Activated CD4-positive, alpha-beta memory T cell treated with anti-CD3 and anti-CD28 coated beads, Interleukin-2, amount 10 ng/mL, durations not matched to agents 7 days and 5 days (primary cell): ENCODE data around the gene OLFM1. TPM values are rescaled to one million over a fixed set of nuclear protein-coding genes. Genes with fewer than 3 reads are reported as not detected.

Experiments used
- CTCF ChIA-PET: fragments of 350-600 bp; sonication (Branson Sonifier 250); formaldehyde crosslinking; loops from one replicate; lab custom pipeline; 2021; ENCODE audit warnings: antibody characterized with exemption, inconsistent platforms; lab: Charles Lee
- POLR2A ChIA-PET: fragments of 350-600 bp; sonication (Branson Sonifier 250); formaldehyde crosslinking; loops from one replicate; lab custom pipeline; 2021; ENCODE audit warnings: antibody characterized with exemption; lab: Charles Lee
- DNase-seq: peaks from one replicate; pipeline ENCODE4 v3.0.0-alpha.2; 2020
- H3K27ac Mint-ChIP-seq: one replicate; pipeline ENCODE4 v1.8.0; 2021; ENCODE audit warnings: mild to moderate bottlenecking, mixed read lengths
- H3K27me3 Mint-ChIP-seq: one replicate; pipeline ENCODE4 v1.8.0; 2021; ENCODE audit warnings: mixed read lengths
- H3K36me3 Mint-ChIP-seq: one replicate; pipeline ENCODE4 v1.8.0; 2021; ENCODE audit warnings: low read depth, mixed read lengths
- H3K4me1 Mint-ChIP-seq: one replicate; pipeline ENCODE4 v1.8.0; 2021; ENCODE audit warnings: mixed read lengths
- H3K4me3 Mint-ChIP-seq: one replicate; pipeline ENCODE4 v1.8.0; 2021; ENCODE audit warnings: mild to moderate bottlenecking, mixed read lengths
- H3K9me3 Mint-ChIP-seq: one replicate; pipeline ENCODE4 v1.8.0; 2021; ENCODE audit warnings: mixed read lengths
- total RNA-seq, 2 experiments: library from RNA; stranded (reverse); gene quantifications; one replicate each; pipeline ENCODE4 v1.2.3, GENCODE V29; 2021

The OLFM1 gene
- total RNA-seq, 2 experiments from 2014 or later, result not detected

GRCh38 chr9:135120249-135120648, 32.8 kb downstream of the OLFM1 start:
- Mint-ChIP-seq H3K27me3 (no peaks in the 10 kb centered on the region), H3K27ac (no peak overlapping the region), H3K4me3 (no peak overlapping the region), H3K4me1 (no peaks in the 10 kb centered on the region), H3K9me3 (peaks cover 4% of the 10 kb centered on the region), H3K36me3 (no peaks in the 10 kb centered on the region)
- no peak for DNase-seq
- POLR2A ChIA-PET, result no interaction called here
- CTCF ChIA-PET, result no interaction called here

- DNase-seq, result no peak
- Mint-ChIP-seq H3K27me3 (no peaks in the 10 kb centered on the region), H3K9me3 (peaks cover 4% of the 10 kb centered on the region), H3K36me3 (no peaks in the 10 kb centered on the region), H3K4me1 (no peaks in the 10 kb centered on the region), H3K27ac (no peak overlapping the region), H3K4me3 (no peak overlapping the region)
- POLR2A ChIA-PET, result no interaction called here
- CTCF ChIA-PET, result no interaction called here
These were observed 34.8 kb downstream of the OLFM1 start for GRCh38 chr9:135122316-135122715.

GRCh38 chr9:135123126-135123772, 35.8 kb downstream of the OLFM1 start:
- Mint-ChIP-seq H3K4me3 (no peak overlapping the region), H3K9me3 (peaks cover 4% of the 10 kb centered on the region), H3K27me3 (no peaks in the 10 kb centered on the region), H3K27ac (no peak overlapping the region), H3K4me1 (no peaks in the 10 kb centered on the region), H3K36me3 (no peaks in the 10 kb centered on the region)
- POLR2A ChIA-PET, result no interaction called here
- CTCF ChIA-PET, result no interaction called here
- no peak for DNase-seq

GRCh38 chr9:135123773-135124134, 36.3 kb downstream of the OLFM1 start:
- CTCF ChIA-PET, result no interaction called here

GRCh38 chr9:135126451-135127187, 39.2 kb downstream of the OLFM1 start:
- no peak overlapping the region for H3K4me3 Mint-ChIP-seq
- peaks cover 2% of the 10 kb centered on the region for H3K9me3 Mint-ChIP-seq
- POLR2A ChIA-PET, result no interaction called here
- no peak for DNase-seq
- H3K4me1 Mint-ChIP-seq, result peaks cover 11% of the 10 kb centered on the region
- no peaks in the 10 kb centered on the region for H3K27me3 Mint-ChIP-seq
- CTCF ChIA-PET, result no interaction called here
- H3K36me3 Mint-ChIP-seq, result no peaks in the 10 kb centered on the region
- no peak overlapping the region for H3K27ac Mint-ChIP-seq

More at GRCh38 chr9:135123773-135124134, 36.3 kb downstream of the OLFM1 start:
- Mint-ChIP-seq H3K4me3 (no peak overlapping the region), H3K36me3 (no peaks in the 10 kb centered on the region), H3K4me1 (no peaks in the 10 kb centered on the region), H3K27ac (no peak overlapping the region), H3K9me3 (peaks cover 4% of the 10 kb centered on the region), H3K27me3 (no peaks in the 10 kb centered on the region)
- POLR2A ChIA-PET, result no interaction called here
- DNase-seq, result no peak

GRCh38 chr9:135127718-135128670, 40.5 kb downstream of the OLFM1 start:
- H3K27ac Mint-ChIP-seq, result no peak overlapping the region
- POLR2A ChIA-PET, result no interaction called here
- no peaks in the 10 kb centered on the region for H3K36me3 Mint-ChIP-seq
- CTCF ChIA-PET, result interaction anchor here (0.6 kb wide), 1 partner anchor 1943 kb away, joined by 3 read pairs; no protein-coding TSS in a partner anchor
- peaks cover 2% of the 10 kb centered on the region for H3K9me3 Mint-ChIP-seq
- no peaks in the 10 kb centered on the region for H3K27me3 Mint-ChIP-seq
- peaks cover 11% of the 10 kb centered on the region for H3K4me1 Mint-ChIP-seq
- no peak for DNase-seq
- no peak overlapping the region for H3K4me3 Mint-ChIP-seq

GRCh38 chr9:135129137-135129695, 41.7 kb downstream of the OLFM1 start:
- POLR2A ChIA-PET, result no interaction called here
- no peak overlapping the region for H3K4me3 Mint-ChIP-seq
- no peaks in the 10 kb centered on the region for H3K36me3 Mint-ChIP-seq
- CTCF ChIA-PET, result no interaction called here
- peaks cover 11% of the 10 kb centered on the region for H3K4me1 Mint-ChIP-seq
- peaks cover 2% of the 10 kb centered on the region for H3K9me3 Mint-ChIP-seq
- H3K27me3 Mint-ChIP-seq, result no peaks in the 10 kb centered on the region
- H3K27ac Mint-ChIP-seq, result no peak overlapping the region
- no peak for DNase-seq

GRCh38 chr9:135130207-135130976, 42.9 kb downstream of the OLFM1 start:
- Mint-ChIP-seq H3K9me3 (peaks cover 2% of the 10 kb centered on the region), H3K4me1 (peaks cover 11% of the 10 kb centered on the region), H3K27ac (peak overlapping the region; percentile 30), H3K4me3 (no peak overlapping the region), H3K27me3 (no peaks in the 10 kb centered on the region), H3K36me3 (no peaks in the 10 kb centered on the region)
- POLR2A ChIA-PET, result no interaction called here
- CTCF ChIA-PET, result no interaction called here
- peak; percentile 39 for DNase-seq

GRCh38 chr9:135131488-135131887, 44.0 kb downstream of the OLFM1 start:
- Mint-ChIP-seq H3K4me1 (peaks cover 11% of the 10 kb centered on the region), H3K4me3 (no peak overlapping the region), H3K27ac (no peak overlapping the region), H3K36me3 (no peaks in the 10 kb centered on the region), H3K27me3 (no peaks in the 10 kb centered on the region), H3K9me3 (peaks cover 2% of the 10 kb centered on the region)
- ChIA-PET POLR2A (no interaction called here), CTCF (no interaction called here)
- DNase-seq, result no peak

GRCh38 chr9:135132008-135132407, 44.5 kb downstream of the OLFM1 start:
- Mint-ChIP-seq H3K36me3 (no peaks in the 10 kb centered on the region), H3K27me3 (no peaks in the 10 kb centered on the region), H3K9me3 (peaks cover 2% of the 10 kb centered on the region), H3K4me1 (peaks cover 11% of the 10 kb centered on the region), H3K27ac (no peak overlapping the region), H3K4me3 (no peak overlapping the region)
- CTCF ChIA-PET, result no interaction called here
- POLR2A ChIA-PET, result no interaction called here
- no peak for DNase-seq

GRCh38 chr9:135134268-135135022, 47.0 kb downstream of the OLFM1 start:
- Mint-ChIP-seq H3K27me3 (no peaks in the 10 kb centered on the region), H3K27ac (no peak overlapping the region), H3K36me3 (no peaks in the 10 kb centered on the region), H3K4me3 (no peak overlapping the region), H3K4me1 (peaks cover 11% of the 10 kb centered on the region), H3K9me3 (peaks cover 2% of the 10 kb centered on the region)
- ChIA-PET POLR2A (no interaction called here), CTCF (no interaction called here)
- DNase-seq, result no peak
